ENCODE results near the gene NOL4L.

Gene NOL4L

GRCh38 chr20:32558526-32558925, 26.6 kb downstream of the NOL4L start:
- Histone ChIP-seq H3K9me3 (no peaks in the 10 kb centered on the region), H3K4me1 (ENCODE audit: control insufficient read depth in 1 of 2, insufficient read depth in 1 of 2, low read depth in 1 of 2, low read length in 1 of 2) (no peaks in the 10 kb centered on the region), H3K4me3 (ENCODE audit: low read depth in 1 of 2, low read length in 1 of 2) (no peak overlapping the region), H3K36me3 (no peaks in the 10 kb centered on the region), H3K27ac (no peak overlapping the region), H3K27me3 (peaks cover 31% of the 10 kb centered on the region)
- TF ChIP-seq, protein P1, sequence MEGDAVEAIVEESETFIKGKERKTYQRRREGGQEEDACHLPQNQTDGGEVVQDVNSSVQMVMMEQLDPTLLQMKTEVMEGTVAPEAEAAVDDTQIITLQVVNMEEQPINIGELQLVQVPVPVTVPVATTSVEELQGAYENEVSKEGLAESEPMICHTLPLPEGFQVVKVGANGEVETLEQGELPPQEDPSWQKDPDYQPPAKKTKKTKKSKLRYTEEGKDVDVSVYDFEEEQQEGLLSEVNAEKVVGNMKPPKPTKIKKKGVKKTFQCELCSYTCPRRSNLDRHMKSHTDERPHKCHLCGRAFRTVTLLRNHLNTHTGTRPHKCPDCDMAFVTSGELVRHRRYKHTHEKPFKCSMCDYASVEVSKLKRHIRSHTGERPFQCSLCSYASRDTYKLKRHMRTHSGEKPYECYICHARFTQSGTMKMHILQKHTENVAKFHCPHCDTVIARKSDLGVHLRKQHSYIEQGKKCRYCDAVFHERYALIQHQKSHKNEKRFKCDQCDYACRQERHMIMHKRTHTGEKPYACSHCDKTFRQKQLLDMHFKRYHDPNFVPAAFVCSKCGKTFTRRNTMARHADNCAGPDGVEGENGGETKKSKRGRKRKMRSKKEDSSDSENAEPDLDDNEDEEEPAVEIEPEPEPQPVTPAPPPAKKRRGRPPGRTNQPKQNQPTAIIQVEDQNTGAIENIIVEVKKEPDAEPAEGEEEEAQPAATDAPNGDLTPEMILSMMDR (IDR thresholded peaks at IDR 0.05): no peak

- Histone ChIP-seq H3K36me3 (no peaks in the 10 kb centered on the region), H3K27me3 (peaks cover 27% of the 10 kb centered on the region), H3K27ac (no peak overlapping the region), H3K4me3 (ENCODE audit: low read depth in 1 of 2, low read length in 1 of 2) (no peak overlapping the region), H3K4me1 (ENCODE audit: control insufficient read depth in 1 of 2, insufficient read depth in 1 of 2, low read depth in 1 of 2, low read length in 1 of 2) (no peaks in the 10 kb centered on the region), H3K9me3 (no peaks in the 10 kb centered on the region)
- TF ChIP-seq, protein P1 (IDR thresholded peaks at IDR 0.05): no peak
Observed at GRCh38 chr20:32557319-32557718, 27.8 kb downstream of the NOL4L start.

DNA sequence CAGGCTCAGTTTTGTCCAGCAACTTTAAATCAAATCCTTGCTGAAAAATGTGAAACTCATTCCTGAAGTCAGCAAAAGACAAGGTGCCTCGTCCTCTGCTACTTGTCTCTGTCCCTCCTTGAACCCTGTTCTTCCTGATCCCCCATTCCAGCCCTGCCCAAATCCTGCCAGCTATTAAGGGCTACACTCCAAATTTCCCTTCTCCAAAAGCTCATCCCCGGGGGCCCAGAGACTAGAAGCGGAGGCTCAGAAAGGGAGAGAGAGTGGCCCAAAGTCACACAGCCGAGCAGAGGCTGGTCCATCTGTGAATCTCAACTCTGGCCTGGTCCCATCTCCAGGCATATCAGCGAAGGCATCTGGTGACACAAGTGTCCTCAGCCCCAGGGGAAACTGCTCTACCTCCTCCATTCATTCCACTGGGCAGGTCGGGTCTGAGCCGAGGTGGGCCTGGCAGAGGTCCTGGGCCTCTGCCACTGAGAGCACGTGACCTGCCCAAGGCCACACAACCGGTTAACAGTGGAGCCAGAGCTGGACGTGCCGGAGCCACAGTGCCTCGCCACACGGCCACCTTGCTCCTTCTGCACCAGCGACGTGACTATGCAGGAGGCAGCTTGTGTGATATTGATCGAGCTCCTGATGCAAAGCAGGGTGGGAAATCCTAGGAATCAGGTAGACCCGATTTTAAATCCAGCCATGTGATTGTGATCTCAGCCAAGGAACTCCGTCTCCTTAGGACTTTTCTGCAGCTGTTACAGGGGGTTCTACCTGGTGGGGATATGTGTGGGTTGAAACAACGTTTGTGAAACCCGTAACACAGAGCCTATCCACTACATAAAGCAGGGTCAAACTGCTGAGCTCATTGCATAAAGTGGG, 28.6 kb downstream of the NOL4L start:
- Histone ChIP-seq H3K4me3 (ENCODE audit: low read depth in 1 of 2, low read length in 1 of 2) (no peak overlapping the region), H3K9me3 (no peaks in the 10 kb centered on the region), H3K4me1 (ENCODE audit: control insufficient read depth in 1 of 2, insufficient read depth in 1 of 2, low read depth in 1 of 2, low read length in 1 of 2) (no peaks in the 10 kb centered on the region), H3K27me3 (peaks cover 19% of the 10 kb centered on the region), H3K36me3 (no peaks in the 10 kb centered on the region), H3K27ac (no peak overlapping the region)
- TF ChIP-seq, protein P1 (IDR thresholded peaks at IDR 0.05): no peak

- Histone ChIP-seq H3K27ac (no peak overlapping the region), H3K36me3 (no peaks in the 10 kb centered on the region), H3K27me3 (peaks cover 10% of the 10 kb centered on the region), H3K9me3 (no peaks in the 10 kb centered on the region), H3K4me3 (ENCODE audit: low read depth in 1 of 2, low read length in 1 of 2) (no peak overlapping the region), H3K4me1 (ENCODE audit: control insufficient read depth in 1 of 2, insufficient read depth in 1 of 2, low read depth in 1 of 2, low read length in 1 of 2) (no peaks in the 10 kb centered on the region)
- TF ChIP-seq, protein P1 (IDR thresholded peaks at IDR 0.05): no peak
Observed at GRCh38 chr20:32555584-32555983, 29.5 kb downstream of the NOL4L start.

- TF ChIP-seq, protein P1 (IDR thresholded peaks at IDR 0.05): no peak
- no peaks in the 10 kb centered on the region for H3K4me1 ChIP-seq (ENCODE audit: control insufficient read depth in 1 of 2, insufficient read depth in 1 of 2, low read depth in 1 of 2, low read length in 1 of 2)
- no peak overlapping the region for H3K4me3 ChIP-seq (ENCODE audit: low read depth in 1 of 2, low read length in 1 of 2)
- H3K27me3 ChIP-seq: peaks cover 3% of the 10 kb centered on the region
- no peaks in the 10 kb centered on the region for H3K9me3 ChIP-seq
- H3K36me3 ChIP-seq: no peaks in the 10 kb centered on the region
- no peak overlapping the region for H3K27ac ChIP-seq
Observed at GRCh38 chr20:32554965-32555289, 30.2 kb downstream of the NOL4L start.
